Measurements from ENCODE around the gene MMS19.
"Not testable (repeated sequence)": the region's sequence is repeated elsewhere in the genome, so short reads cannot be mapped to it uniquely, and the experiment has no call there.

The MMS19 gene

DNA sequence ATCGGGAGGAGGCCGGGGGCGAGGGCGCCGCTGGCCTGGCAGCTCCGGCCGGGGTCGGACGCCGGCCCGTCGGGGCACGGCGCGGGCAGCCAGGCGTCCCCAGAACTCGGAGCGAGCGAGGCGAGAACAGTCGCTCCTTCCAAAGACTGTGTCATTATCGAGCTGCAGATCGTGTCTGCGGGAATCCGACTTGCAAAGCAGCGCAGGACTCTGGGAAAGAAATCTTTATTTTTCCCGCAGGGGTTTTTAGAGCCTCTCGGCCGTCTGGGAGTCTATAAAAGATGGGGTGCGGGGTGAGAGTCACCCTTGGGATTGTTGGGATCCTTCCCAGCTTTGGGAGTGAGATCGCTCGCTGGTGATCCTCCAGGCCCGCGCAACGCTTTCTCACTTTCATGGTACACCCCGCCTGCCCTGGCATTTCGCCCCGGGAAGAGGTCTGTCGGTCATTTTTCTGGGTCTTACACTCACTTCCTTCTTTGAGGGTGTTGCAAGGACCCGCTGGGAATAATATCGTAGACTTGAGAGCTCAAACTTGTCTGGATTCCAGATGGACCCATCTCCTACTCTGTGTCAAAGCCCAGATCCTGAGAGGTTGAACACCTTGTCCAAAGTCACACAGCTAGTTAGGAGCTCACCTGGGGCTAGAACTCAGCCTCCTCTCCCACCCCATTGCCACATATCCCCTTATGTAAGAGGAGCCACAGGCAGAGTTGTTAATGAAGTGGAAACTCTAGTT, 1.5 kb upstream of the MMS19 start:
- DNase-seq = no peak

DNA sequence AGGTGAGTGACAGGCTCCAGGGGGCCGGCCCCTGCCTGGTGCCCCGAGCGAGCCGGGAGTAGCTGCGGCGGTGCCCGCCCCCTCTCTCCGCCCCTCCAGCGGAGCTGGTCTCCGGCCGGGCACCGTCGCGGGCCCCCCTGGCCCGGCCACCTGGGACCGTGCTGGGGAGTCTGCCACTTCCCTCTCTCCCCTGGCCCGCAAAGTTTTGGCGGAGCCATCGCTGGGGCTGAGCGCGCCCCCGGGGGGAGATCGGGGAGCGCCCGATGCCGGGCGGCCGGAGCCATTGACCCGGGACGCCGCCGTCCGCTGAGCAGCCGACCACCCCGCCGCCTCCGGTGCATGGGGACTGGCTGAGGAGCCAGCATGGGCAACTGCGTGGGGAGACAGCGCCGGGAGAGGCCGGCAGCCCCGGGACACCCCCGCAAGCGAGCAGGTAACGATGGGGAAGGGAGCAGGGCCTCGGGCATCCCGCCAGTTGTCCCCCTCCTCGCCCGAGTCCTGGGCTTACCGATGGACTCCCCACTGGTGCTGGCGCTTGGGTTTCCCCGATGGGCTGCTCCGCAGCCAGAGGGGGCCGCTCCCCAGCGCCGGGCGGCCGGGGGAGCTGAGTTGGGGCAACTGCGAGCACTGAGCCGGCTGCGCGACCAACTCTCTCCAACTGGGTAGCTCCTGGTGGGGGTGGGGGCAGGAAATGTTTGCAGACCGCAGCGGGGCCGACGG, 779 bp upstream of the MMS19 start, which contains the start of gene UBTD1:
Gene UBTD1 (plus strand): TSS at position 84 of the 720 bp plus-strand sequence. CDS start 280 bp downstream, at position 364.
- DNase-seq = peak; percentile 70

DNA sequence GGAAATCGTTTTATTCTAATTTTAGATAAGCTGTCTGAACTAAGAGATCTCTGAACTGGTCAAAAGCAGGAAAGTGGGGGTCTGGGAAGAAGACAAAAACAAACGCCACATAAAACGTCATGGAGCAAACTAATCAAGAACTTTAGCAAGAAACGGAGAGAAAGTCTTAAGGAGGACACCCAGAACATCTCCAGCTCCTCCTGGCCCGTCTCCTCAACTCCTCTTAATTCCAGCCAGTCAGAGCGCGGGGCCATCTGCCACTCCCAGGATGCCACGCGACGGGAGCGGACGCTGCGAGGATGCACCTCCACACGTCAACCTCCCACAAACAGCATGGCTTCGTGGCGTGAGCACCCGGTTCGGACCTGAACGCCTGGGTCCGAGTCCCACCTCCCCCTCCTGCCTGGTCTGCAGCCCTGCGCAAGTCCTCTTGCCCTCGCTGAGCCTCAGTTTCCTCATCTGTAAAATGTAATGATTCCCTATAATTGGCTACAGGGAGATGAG, 598 bp downstream of the MMS19 start:
- peak; percentile 90 for DNase-seq

DNA sequence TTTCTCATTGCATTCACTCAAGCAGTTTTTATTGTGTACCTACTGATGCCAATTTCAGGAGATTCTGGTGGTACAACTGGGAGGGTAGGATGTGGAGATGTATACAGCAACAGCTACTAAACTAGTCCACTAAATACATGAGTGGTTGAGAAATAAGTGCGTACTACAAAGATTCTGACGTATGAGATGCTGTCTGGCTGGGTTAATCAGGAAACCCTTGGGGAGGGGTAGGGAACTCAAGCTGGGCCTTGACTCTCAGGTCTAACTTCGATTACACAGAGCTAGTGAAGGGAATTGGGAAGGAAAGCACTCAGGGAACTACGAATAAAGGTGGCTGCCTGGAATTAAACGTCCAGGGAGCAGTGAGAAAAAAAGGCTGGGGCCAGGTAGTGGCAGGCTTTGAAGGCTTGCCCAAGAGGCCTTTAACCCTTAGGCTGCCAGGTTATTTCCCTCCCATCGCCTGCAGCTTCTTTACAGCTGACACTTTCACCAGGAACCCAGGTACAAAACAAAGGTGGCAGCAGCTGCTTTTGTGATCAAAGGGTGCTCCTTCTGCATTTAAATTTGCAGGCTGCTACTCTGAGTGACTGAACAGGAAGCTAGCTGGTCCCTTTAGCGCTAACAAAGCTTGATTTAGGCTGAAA, 3.2 kb downstream of the MMS19 start:
- DNase-seq = no peak

DNA sequence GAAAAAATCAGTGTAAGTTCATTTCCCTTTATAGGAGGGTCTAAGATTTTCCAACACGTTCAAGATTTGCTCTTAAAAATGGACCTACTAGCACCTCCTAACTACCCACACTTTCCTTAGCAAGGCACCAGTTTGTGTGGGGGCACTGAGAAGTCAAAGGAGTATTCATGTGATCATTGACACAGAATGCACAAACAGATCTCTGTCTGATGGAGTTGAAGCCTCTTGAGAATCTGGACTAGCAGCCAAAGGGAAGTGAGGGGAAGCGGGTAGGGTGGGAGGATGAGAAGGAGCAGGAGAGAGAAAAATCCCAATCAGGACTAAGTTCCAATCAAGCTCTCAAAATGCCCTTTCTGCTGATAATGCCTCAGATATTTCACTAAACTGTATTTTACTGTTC, 4.1 kb downstream of the MMS19 start:
- DNase-seq = no peak

DNA sequence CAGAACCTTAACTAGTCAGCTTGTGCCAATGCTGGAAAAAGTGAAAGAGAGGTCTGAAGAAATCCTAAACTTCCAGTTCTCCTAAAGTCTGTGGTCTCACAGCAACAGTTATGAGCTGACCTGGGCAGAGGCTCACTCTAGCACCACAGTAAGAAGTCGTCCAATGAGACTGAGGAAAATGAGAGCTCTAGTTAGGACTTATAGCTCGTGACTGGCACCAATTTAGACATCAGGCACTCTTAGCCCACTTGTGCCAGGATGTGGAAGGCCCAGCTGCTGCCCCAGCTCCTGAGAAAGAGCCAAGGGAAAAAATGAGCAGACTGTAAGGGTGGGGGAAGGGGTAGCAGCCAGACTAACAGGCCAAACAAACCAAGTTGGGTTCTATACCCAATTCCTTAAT, 7.6 kb downstream of the MMS19 start:
- no peak for DNase-seq

DNA sequence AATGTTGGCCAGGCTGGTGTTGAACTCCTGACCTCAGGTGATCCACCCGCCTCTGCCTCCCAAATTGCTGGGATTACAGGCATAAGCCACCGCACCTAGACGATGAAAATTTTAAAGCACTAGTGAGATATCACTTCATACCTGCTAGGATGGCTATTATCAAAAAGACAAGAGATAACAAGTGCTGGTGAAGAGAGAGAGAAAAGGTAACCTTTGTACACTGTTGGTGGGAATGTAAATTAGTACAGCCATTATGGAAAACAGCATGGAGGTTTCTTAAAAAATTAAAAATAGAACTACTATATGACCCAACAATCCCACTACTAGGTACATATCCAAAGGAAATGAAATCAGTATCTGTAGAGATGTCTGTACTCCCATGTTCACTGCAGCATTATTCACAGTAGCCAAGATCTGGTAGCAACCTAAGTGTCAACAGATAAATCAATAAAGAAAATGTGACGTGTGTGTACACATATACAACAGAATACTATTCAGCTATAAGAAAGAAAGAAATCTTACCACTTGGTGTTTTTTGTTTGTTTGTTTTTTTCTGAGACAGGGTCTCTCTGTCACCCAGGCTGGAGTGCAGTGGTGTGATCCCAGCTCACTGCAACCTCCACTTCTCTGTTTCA, 12.5 kb downstream of the MMS19 start:
- DNase-seq = no peak

DNA sequence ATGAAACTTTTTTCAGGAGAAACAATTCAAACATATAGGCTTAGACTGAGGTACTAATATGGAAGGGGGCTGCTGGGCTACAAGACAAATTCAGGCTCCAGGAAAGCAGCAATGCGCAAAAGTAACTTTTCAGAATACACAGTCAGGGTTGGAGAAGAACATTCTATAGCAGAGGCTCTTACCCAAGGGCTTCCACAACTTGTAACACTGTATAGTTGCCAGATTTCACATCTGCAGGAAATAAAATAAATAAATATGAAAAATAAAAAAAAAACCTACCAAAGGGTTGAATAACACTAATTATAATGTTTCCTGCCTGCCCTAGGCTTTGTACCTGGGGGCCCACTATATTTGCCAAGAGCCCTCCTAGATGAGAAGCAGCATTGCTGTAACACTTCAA, 14.3 kb downstream of the MMS19 start:
- no peak for DNase-seq

DNA sequence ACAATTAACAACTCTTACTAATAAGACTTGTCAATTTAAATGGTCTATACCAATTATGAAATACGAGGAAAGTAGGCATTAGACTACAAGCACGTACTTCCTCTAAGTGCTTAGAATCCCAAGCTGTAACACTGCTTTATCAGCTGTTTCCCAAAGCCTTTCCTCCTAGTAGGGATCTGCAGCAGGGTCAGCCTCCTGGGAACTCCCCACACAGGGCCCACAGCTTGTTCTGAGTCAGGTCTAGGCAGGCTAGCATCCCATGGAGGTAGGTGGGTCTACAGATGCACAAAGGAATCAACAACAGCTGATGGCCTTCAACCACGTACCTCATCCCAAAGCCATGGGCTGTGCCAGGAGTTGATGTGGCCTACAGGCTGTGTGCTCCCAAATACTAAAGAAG, 14.7 kb downstream of the MMS19 start:
- no peak for DNase-seq

DNA sequence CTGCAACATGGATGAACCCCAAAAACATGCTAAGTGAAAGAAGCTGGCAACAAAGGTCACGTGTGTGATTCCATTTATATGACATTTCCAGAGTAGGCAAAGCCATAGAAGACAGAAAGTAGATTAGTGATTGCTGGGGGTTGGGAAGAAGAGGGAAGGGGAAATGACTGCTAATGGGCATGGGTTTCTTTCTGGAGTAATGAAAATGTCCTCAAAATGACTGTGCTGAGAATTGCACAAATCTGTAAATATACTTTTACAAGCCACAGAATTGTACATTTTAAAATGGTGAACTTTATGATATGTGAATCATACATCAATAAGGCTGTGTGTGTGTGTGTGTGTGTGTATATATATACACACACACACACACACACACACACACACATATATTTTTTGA, 15.8 kb downstream of the MMS19 start:
- DNase-seq = no peak

DNA sequence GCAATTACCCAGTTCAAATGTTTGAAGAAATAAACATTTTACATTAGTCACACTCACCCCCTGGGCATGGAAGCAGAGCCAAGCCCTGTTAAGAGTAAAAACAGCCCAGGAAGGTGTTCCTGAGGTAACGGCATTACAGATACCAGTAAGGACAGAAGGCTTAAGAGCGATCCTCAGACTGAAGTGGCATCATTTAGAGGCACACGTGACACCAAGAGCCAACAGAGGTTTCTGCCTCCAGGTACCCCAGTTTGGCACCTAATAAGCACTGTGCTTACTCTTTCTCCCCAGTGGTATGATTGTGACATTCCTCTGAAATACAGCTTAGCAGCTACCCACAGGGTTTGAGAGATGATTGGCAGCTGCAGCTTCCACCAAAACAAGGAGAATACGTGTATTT, 17.2 kb downstream of the MMS19 start:
- DNase-seq = no peak

DNA sequence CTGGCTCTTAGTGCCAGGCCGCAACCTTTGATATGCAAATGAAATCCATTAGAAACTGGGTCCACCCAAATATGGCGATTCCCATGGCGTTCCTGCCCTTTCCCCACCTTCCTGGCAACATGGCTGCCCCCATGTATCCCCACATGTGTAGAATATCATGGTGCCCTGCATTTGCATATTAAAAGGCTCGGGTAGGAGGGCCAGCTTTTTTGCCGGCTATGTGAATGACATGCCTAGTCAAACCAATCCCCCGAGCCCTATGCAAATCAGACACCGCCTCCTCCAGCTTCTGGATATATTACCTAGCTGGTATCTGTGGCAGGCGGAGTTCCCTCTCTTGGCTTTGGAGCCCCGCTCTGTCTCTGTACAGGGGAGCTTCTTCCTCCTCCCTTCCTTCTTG, 18.3 kb downstream of the MMS19 start:
- DNase-seq = no peak

DNA sequence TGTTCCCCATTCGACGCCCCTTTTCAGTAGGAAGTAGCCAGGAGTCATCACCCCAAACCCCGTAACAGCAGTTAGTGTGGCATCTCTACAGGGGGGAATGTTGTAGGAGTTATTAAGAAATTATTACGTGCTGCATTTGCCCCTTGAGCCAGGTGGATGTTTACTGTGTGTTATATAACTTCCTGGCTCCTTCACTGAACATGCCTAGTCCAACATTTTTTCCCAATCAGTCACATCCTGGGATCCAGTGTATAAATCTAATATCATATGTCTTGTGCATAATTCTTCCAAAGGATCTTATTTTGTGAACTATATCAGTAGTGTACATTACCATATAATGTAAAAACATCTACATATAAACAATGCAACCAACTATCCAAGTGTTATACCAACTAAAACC, 18.8 kb downstream of the MMS19 start:
- DNase-seq = not testable (repeated sequence)

DNA sequence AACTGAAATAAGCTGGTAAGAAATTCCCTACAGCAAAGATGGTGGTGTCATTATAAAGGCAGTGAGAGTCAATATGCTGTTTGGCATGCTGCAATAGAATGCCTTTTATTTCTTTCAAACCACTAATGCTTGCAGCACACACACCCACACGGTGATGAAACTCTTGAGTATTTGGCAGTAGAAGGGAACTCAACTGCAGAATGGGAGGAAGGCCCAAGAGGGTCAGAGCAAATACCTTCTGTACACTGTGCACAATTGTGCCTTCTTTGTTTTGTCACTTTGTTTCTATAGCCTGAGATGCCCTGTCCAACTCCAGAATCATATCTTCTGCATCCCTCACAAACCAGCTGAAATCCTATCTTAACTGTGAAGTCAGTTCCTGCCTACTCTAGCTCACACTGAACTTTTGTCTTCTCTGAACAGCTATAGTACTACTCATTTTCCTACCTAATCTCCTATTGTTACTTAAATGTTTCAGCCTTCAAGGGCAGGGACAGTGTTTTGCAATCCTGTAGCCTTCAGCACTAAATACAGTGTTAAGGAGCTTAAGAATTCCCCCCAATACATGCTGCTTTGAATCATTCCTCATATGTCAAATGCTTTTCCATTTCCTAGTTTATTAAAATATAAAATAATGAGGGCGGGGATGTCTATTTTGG, 22.2 kb downstream of the MMS19 start:
- DNase-seq = no peak

DNA sequence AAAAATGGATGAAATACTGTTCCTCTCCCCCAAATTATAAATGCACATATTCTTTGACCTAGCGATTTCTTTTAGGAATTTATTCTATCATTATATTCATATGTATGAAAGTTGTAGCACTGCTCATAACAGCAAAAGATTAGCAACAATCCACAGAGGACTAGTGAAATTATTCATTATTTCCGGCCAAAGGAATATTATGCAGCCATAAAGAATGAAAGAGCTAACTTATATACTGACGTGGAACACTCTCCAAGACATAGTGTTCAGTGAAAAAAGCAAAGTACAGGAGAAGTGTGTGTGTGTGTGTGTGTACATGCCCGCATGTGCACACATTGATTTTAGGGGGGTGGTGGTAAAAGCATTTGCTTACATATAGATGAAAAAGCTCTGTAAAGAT, 23.3 kb downstream of the MMS19 start:
- DNase-seq = no peak

DNA sequence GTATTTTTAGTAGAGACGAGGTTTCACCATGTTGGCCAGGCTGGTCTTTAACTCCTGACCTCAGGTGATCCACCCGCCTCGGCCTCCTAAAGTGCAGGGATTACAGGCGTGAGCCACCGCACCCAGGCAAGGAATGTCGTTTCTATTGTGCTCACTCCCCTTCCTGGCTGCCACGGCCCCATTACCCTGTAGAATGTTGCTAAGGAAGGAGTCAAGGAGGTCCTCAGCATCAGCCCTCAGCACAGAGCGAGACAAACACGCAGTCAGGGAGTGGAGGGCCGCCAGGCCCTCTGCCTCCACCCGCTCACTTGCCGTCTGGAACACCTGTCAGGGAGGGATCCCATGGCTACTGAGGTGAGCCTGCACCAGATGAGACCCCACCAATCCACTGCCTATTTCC, 29.4 kb downstream of the MMS19 start:
- not testable (repeated sequence) for DNase-seq

DNA sequence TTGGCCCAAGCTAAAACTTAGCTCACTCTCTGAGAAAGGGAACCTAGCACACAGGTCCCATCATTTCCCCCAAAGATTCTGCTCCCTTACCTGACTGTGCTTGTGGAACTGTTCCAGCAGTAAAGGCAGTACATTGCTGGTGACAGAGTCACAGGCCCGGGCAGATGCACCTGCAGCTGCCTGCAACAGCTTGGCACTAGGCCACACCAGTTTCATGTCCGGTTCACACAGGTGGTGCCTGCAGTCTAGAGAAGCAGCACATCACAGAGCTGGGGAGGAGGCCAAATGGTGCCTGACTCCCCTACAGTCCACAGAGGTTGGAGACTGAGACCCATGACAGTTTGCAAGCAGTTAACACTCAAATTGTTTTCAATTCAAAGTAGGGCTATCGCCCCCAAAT, 30.1 kb downstream of the MMS19 start:
- no peak for DNase-seq

DNA sequence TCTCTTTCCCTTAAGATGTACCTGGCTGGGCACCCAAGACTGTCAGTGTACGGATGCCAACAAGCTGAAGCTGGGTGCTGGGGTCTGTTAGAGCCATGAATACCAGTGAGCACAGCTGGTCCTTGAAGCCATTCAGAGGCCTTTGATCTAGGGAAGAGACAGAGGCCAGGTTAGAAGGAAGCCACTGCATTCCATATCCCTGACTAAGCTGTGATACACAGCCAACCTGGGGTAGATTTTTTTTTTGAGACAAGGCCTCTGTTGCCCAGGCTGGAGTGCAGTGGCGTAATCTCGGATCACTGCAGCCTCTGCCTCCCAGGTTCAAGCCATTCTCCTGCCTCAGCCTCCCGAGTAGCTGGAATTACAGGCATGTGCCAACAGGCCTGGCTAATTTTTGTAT, 31.5 kb downstream of the MMS19 start:
- no peak for DNase-seq

DNA sequence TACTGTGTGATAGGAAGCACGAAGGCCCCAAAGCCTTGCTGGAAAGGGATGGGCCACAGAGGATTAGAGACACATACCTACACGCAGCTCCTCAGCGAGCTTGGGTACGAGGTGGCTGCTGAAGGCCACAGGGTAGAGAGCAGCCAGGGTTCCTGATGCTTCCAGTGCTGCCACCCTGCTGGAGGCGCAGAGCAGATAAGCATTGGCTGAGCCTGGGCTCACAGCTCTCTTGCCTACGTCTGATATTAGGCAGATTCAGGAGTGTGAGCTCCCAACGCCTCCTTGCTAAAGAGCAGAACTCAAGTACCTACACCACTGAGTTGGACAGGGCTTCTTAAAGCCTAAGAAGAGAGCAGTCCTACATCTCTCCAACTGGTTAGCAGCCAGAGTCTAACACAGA, 32.2 kb downstream of the MMS19 start:
- no peak for DNase-seq

DNA sequence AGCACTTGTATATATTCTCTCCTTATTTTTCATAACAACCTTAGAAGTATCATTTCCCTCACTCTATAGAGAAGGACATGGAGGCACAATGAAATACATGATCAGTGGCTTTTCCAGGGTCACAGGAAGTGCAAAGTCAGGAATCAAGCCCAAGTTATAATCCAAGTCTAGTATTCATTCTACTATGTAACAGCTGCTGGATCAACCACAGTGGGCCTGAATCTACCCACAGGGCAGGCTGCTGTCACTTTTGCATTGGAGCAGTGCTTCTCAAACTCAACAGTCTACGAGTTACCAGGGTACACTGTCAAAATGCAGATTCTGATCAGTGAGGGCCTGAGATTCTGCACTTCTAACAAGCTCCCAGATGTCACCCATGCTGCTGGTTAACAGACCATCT, 34.0 kb downstream of the MMS19 start:
- DNase-seq = no peak

DNA sequence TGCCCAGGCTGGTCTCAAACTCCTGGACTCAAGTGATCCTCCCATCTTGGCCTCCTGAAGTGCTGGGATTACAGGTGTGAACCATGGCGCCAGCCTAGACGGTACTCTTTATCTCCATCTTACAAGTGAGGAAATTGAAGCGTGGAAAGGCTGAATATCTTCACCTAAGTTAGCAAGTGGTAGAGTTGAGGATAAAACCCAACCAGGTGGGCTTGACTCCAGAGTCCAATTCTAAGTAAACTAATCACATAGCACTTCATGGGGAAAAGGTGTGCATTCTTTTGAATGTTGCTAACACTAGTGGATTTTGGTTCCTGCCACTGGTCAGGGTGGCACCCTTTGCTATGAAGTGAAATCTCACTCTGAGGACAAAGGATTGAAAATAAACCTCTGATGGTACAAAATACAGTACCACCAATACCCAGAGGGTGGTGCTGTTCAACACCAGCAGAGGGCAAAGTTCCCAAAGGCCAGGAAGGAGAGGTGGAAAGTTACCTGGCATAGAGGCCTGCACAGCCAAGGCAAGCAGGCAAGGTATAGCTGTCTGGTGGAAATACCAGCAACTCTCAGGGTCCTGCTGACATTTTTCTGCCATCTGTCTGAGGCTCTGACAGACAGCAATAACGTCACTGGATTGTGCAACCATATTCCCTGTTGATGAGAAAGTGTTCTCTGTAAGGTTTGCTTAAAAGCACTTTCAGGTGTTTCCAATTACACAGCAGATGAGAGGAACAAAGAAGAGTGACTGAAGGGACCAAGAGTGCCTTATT, 34.7 kb downstream of the MMS19 start:
- no peak for DNase-seq

DNA sequence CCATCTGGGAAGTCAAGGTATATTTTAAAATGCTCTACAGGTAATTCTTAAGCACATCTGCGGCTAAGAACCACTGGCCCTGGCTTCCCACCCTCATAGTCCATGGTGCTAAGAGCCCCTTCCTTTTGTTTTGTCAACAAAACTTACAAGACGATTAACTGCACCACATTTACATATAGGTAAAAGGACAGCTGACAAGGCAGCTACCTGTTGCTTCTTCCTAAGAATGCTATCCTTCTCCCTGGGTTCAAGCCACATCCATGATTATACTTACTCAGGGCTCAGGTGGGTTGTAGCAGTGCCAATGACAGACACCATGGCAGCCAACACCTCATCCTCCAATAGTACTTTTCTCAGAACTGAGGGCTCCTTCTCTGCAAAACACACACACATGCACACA, 35.9 kb downstream of the MMS19 start:
- DNase-seq = no peak
